GM21529 (cell line): Measurements from ENCODE around the gene TARS3.

Experiments used
- ATAC-seq: cut with Tn5 transposase; IDR thresholded peaks from one replicate; pipeline ENCODE4 v1.9.1; 2021; ENCODE audit not compliant: unreplicated experiment

Gene TARS3

DNA sequence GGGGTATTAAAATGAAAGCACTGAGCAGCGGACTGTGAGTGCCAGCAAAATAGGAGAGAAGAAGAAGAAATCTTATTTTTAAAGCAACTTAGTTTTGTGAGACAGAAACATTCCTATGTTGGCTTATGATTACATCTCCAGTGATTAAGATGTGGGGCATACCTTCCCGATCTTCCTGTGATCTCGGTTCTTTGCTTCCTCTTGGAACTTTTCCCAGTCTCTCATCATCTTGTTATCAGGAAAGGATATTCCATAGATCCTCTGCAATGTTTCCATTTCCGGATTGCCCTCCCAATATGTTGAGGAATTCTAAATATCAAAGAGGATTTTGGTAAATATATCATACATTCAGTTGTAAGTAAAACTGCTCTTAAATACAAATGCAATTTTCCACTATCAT, 22.2 kb downstream of the TARS3 start:
- no peak for ATAC-seq

DNA sequence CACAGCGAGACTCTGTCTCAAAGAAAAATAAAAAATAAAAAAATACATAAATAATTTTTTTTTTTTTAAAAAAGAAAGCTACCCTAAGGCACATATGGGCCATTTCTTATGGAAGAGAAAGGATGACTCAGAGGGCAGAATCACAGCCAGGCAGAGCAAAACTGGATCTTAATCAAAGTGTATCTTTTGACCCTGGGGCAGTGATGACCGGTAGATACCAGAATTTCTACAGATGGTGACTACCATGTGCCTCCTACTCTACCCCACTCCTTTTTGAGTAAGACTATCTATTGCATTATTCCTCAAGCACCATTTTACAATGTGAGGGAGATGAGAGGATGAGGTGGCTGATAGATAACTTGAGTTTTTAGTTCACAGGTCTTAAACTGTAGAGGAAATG, 26.0 kb downstream of the TARS3 start:
- no peak for ATAC-seq

DNA sequence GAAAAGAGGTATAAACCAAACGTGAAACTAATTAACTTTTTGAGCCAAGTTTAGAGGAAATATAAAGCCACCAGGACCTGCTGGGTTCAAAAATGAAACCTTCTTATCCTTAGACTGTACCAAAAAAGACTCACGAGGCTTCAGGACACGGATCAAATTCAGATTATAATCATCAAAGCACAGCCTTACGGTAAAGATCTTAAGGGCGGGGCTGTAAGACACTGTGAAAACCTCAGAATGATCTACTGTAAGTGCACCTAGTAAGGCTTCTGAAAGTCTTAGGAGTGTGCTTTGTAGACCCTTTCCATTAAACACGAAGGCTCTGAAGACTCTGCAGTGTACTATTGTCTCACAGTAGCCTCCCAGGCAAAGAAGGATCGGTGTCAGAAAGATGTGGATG, 26.8 kb downstream of the TARS3 start:
- ATAC-seq, result no peak

DNA sequence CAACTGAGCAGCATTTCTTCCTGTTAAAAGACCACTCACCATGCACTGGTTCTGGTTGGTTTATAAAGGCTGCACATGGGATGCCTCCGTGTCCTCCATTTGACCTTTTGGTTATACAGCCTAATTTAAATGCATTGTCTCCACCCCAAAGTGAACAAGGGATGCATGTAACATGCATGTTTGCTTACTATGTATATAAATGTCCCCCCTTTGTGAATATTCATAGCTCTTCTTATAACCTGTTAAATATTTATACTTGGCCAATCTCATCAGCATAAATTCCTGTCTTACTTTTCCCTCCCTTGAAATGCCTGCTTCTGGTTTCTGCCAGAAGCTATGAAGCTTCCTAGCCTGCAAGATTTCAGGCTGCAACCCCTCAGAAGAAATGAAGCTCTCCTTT, 27.4 kb downstream of the TARS3 start:
- ATAC-seq, result no peak

DNA sequence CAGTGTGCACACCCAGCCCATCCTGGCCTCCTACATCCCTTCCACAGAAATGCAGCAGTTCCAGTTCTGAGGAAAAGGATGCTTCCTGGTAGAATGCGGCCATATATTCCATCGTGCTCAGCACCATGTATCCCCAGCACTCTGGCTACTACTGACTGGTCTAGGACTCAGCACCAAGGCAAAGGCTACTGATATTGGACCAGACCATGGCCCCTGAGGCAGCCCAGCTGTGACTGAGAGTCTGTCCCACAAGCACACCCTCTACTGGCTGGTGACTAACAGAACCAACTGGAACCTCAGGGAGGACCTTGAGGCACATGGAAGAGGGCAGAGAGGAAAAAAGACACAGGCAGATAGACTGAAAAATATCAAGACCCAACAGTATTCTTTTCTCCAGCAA, 30.0 kb downstream of the TARS3 start:
- no peak for ATAC-seq

DNA sequence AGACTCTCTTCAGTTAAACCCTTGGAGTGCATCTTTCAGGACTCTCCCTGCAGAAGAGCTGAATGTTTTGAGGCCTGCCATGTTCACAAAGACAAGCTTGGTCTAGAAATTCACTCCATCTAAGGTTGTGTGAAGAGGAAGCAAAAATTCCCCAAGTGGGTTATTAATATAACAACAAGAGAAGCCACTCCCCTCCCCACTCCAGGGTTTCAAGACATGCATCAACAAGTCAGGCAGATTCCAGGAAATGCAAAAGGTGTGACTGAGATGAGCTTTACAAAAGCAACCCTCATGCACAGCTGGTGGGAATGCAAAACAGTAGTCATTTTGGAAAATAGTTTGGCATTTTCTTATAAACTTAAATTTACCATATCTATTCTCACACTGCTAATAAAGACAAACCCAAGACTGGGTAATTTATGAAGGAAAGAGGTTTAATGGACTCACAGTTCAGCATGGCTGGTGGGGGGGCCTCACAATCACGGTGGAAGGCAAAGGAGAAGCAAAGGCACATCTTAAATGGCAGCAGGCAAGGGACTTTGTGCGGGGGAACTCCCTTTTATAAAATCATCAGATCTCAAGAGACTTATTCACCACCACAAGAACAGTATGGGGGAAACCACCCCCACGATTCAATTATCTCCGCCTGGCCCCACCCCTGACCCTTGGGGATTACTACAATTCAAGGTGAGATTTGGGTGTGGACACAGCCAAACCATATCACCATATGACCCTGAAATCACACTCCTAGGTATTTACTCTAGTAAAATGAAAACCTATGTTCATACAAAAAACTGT, 31.3 kb downstream of the TARS3 start:
- no peak for ATAC-seq

DNA sequence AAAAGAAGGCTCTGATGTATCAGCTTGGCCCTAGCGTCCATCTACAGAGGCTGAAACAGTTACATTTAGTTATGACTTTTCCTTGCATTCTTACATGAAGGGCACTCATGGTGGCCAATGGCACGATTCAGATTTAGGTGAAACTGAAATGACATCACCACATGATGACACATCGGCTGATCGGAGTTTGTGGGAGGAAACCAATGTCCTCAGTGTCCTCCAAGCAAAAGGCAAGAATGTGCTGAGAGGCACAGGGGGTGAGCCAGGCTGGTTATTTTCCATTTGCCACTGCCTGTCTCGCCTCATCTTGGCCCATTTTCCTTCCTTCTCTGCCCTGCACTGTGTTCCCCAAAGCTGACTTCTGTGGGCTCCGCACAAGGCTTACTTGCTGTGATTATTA, 34.4 kb downstream of the TARS3 start:
- ATAC-seq, result no peak

DNA sequence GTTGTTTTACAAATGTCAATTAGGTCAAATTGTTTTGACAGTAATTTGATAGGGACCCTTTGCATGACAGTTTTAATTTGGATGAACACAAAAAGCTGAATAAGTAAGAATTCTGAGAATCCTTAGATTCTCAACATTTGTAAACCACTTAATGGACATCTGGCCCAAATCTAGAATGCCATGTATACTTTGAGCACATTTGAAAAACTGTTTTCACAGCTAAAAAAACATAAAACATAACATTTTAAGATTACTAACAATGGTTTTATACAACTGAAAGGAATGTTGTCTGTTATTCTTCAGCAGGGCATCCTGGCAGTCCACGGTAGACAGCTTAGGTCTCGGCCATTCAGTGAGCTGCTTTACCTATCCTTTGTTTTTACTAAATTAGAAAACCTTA, 37.6 kb downstream of the TARS3 start:
- ATAC-seq, result no peak

DNA sequence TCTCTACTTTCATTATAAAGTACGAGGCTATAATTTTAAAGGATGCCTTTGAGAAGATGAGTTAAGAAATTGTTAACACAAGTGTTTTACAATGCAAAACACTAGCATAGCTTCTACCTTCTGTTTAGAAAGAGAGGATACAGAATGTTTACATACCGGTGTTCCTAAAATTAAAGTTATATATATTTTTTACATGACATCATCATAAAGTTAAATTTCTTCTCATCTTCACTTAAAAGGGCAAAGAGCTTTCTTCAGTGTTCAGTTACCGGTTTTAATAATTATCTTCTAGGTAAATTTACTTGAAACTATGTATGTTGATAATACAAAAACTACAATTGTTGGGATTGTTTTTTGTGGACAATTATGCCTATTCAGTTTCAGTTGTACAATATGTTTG, 39.4 kb downstream of the TARS3 start:
- no peak for ATAC-seq

DNA sequence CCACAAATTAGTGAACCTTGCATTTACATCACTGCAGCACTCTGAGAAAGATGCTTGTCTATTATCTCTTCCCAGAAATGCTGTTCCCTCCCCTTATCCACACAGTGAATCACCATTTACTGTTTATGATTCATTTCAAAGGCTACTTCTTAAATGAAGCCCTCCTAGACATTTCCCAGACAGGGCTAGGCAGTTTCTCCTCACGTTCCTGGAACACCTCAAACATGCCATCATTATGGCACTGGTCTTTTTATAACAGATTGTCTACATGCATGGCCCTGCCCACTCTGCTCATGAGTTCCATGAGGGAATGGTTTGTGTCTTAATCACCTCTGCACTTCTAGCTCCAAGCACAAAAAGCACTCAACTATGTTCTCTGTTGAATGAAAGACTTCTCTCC, 39.9 kb downstream of the TARS3 start:
- no peak for ATAC-seq

DNA sequence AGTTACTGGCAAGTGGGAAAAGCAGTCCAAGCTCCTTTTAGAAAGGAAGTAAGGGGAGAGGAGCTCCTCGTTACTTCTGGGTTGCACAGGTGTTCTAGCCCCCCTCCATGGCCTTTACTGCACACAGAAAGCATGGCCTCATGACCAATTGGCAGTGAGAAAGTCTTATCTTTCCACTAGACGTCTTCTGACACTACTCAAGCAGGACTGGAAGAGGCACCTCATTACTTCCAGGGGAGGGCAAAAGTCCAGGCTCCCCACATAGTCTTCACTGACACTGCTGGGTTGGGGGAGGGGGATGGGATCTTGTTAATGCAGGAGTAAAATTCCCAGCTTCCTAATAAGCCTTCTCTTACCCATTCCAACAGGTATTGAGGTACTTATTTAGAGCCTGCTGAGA, 44.5 kb downstream of the TARS3 start:
- no peak for ATAC-seq

DNA sequence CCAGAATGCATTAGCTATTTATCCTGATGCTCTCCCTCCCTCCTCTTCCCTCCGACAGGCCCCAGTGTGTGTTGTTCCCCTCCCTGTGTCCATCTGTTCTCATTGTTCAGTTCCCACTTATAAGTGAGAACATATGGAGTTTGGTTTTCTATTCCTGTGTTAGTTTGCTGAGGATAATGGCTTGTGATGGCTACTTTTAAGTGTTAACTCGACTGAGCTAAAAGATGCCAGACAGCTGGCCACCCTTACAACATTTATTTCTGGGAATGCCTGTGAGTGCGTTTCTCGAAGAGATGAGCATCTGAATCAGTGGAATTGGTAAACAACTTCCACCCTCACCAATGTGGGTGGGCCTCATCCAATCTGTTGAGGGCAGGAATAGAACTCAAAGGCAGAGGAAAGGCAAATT, 47.3 kb downstream of the TARS3 start:
- no peak for ATAC-seq

DNA sequence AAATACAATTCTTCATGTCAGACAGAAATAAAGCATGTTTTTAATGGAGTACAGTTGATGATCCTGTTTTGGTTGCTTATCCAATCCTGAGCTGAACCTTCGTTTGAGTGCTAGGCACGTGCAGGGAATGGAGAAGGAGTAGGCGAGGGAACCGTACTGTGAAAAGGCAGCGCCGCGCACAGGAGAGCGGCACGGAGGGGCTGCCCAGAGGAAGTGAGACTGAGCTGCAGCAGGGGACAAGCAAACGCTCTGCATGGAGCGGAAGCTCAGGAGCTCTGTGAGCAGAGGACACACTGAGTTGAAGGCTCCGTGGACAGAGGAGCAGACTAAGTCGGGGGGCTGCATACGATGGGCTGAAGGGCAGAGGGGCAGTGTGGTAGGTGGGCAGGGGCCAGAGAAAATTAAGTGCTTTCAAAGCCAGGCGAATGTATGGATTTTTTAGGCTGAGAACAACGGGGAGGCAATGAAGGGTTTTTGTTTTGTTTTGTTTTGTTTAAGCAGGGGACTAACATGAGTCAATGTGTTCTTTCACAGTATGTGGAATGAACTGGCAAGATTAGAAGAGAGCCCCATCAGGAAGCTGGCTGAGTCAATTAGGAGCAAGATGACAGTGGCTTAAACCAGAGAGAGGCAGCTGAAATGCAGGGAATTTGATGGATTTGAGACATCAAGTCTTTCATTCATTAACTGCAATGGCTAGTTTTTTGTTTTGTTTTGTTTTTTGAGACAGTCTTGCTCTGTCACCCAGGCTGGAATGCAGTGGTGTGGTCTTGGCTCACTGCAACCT, 48.3 kb downstream of the TARS3 start:
- peak; percentile 97 for ATAC-seq

DNA sequence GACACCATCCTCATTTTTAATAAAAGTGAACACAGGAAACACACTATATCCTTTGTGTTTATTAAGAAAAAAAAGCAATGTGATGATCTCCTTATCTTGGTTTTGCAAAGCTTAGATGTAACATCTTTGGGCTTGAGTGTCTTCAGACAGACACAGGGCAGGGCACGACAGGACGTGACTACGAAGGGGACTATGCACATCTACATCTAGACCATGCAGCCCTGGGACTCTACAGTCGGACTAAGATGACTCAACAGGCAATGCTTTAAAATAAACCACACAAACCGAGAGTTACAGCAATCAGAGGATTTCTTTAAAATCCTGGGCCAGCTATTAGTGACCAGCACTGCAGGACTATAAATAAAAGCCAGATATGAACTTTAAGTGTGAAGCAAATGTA, 49.3 kb downstream of the TARS3 start:
- no peak for ATAC-seq

DNA sequence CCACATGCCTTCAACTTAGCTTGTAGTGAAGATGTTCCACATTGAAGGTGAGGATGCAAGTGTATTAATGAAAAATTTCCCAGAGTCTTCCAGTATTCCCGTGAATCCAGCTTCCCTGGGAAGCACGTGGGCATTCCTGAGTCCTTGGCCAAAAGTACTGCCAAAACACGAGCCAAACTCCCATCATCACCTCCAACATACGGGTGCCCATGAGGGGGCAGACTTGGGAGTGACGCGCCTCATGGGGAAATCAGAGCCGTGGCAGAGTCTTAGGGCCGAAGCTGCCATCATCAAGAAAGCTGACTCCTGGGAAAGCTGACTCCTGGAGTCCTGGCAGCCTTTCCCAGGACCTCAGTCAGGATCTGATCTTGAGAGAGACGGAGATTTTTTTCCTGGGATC, 52.0 kb downstream of the TARS3 start:
- no peak for ATAC-seq

DNA sequence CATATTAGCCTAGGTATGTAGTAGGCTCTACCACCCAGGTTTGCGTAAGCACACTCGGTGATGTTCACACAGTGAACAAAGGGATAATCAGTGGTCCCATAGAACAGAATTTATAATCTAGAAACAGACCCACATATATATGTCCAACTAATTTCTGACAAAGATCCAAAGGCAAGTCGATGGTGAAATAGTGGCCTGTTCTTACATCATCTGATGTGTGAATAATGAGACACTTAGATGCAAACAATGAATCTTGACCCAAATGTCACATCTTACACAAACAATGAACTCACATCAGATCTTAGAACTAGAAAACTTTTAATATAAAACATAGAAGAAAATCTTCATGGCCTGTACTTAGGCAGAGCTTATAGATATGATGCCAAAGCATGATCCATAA, 54.5 kb downstream of the TARS3 start:
- ATAC-seq, result no peak

DNA sequence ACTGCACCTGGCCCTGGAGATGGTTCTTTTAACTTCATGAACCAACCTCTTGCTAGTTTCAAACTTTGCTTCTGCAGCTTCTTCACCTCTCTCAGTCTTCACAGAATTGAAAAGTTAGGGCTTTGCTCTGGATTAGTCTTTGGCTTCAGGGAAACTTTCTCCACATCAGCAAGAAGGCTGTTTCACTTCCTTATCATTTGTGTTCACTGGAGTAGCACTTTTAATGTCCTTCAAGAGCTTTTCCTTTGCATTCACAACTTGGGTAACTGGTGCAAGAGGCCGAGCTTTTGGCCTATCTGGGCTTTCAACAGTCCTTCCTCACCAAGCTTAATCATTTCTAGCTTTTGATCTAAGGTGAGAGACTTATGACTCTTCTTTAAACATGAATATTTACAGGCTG, 56.4 kb downstream of the TARS3 start:
- ATAC-seq, result no peak

DNA sequence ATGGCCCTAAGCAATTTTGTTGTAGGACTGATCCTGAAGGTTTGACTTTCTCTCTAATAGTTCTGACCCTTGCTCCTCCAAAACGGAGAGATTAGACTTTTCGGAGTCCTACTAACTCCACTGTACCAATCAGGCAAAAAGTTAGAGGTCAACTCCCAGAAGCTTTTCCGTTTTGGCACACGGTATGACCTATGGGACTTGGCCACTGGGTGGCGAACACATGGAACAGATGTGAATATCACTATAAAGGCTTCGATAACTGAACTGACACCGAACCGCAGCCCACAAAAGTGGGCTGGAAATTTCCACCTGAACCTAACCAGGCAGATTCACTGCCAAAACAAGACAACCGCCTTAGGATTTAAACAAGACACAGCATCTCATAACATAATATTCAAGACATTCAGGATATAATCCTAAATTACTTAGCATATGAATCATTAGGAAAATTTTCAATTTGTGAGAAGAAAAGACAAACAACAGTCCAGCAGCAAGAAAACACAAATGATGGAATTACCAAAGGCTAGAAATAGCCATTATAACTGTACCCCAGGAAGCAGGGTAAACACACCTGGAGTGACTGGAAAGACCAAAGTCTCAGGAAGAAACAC, 59.9 kb downstream of the TARS3 start:
- no peak for ATAC-seq

DNA sequence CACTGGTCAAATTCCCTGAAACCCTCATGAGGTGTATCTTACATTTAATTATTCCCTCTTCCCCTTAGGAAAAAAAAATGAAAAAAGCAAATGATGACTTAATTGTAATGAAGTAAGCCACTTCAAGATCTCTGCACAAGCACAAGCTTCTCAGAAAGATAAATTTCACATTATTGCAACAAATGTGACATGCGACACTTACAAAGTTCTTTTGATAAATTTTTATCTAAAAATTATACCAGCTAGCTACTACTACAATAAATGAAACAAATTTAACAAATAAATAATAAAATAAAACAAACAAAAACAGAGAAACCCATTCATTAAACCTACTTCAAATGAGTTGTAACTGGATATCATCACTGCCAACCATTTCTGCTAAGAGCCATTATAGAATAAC, 62.1 kb downstream of the TARS3 start:
- ATAC-seq, result no peak

DNA sequence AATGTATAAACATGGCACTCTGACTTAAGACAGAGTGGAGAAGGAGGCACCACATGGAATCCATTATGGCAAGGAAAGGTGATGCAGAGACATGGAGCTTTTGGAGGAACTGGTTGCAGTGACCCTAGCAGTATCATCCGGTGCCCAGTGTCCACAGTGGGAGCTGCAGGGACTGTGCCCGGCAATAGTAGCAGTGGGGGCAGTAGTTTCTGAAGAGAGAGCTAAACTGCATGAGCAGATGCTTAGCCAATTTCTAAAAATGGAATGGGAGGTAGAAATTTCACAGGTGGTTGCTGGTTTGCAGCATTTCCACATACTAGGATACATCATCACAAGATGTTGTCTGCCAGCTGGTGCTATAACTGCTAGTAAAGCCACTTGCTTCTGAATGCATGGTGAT, 64.3 kb downstream of the TARS3 start:
- no peak for ATAC-seq

DNA sequence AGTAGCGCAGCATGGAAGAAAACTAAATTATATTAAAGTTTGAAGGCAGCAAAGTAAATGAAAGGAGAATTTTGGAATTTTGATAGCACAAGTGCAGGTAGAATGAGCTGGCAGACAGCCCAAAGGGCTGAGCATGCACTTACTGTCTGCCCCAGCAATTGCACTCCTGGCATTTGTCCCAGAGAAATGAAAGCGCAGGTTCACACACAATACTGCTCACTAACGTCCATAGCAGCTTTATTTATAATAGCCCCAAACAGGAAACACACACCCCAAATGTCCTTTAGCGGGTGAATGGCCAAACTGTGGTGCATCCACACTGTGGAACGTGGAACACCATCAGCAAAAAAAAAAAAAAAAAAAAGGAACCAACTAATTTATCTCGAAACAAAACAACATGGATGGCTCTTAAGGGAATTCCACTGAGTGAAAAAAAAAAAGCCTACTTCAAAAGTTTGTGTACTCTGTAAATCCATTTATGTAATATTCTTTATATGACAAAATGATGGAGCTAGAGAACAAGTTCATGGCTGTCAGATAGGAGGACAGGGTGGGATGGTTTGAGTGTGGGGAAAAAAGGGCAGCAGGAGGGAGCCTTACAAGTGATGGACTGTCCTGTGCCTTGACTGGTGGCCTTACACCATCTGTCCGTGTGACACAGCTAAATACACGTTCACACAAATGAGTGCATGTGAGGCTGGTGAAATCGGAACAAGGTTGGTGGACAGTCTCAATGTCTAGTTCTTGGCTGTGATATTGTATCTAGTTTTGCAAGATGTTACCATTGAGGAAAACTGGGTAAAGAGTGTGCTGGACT, 66.1 kb downstream of the TARS3 start:
- ATAC-seq, result no peak
